Prostate gland (tissue), 2 donors: ENCODE data around the gene THUMPD1. TPM values are rescaled to one million over a fixed set of nuclear protein-coding genes. Genes with fewer than 3 reads are reported as not detected.
"Not testable (repeated sequence)": the region's sequence is repeated elsewhere in the genome, so short reads cannot be mapped to it uniquely, and the experiment has no call there.

Experiments
- DNase-seq: peaks from one replicate; pipeline ENCODE4 v3.0.0-alpha.2; 2019; ENCODE audit warnings: low spot score
- H3K27ac ChIP-seq, 2 donors: fragments of 200-600 bp; sonication (generic); 2 replicates each; pipeline ENCODE4 v1.5.1; 2017 to 2019
- H3K27me3 ChIP-seq: fragments of 200-600 bp; sonication (generic); replicated peaks from 2 replicates; pipeline ENCODE4 v1.5.1; 2019; ENCODE audit not compliant: insufficient read depth
- H3K36me3 ChIP-seq, 2 donors: fragments of 200-600 bp; sonication (generic); 1 replicate in 1 of 2; 2 replicates in 1 of 2; pipeline versions ENCODE4 v1.5.1 to v1.8.1; 2017 to 2019
- H3K4me1 ChIP-seq: fragments of 200-600 bp; sonication (generic); replicated peaks from 2 replicates; pipeline ENCODE4 v1.5.1; 2019
- H3K4me3 ChIP-seq, 2 donors: fragments of 200-600 bp; sonication (generic); 2 replicates each; pipeline ENCODE4 v1.5.1; 2017 to 2019
- H3K9me3 ChIP-seq: fragments of 200-600 bp; sonication (generic); 2 replicates; pipeline ENCODE4 v1.5.1; 2017
- CTCF ChIP-seq, 4 experiments: fragments of 200-600 bp in 2 of 4; fragments of 450-650 bp in 2 of 4; sonication (generic) in 2 of 4; IDR thresholded peaks; 1 replicate in 3 of 4; 2 replicates in 1 of 4; pipeline ENCODE4 v1.5.1; 2016 to 2019; ENCODE audit warnings: antibody characterized with exemption in 4 of 4, mild to moderate bottlenecking in 2 of 4, moderate library complexity in 2 of 4
- POLR2A ChIP-seq: fragments of 450-650 bp; IDR thresholded peaks from one replicate; pipeline ENCODE4 v1.6.1; 2016; ENCODE audit warnings: antibody characterized with exemption, mild to moderate bottlenecking
- POLR2AphosphoS5 ChIP-seq: sonication (generic); formaldehyde crosslinking; IDR thresholded peaks from one replicate; pipeline ENCODE4 v1.6.1; 2017; ENCODE audit warnings: antibody characterized with exemption
- WGBS: methylation state at CpG from one replicate; pipeline ENCODE4 v1.1.5; 2018; 5-methylcytosine and 5-hydroxymethylcytosine counted together
- intact Hi-C: fragments of 100-400 bp; cut with DNase I; formaldehyde crosslinking; loops from one replicate; pipeline ENCODE4 v1.14.2; 2022
- total RNA-seq, 2 donors: library from RNA; depleted of rRNA; stranded (reverse); fragments of >200 nt; gene quantifications; one replicate each; pipeline ENCODE4 v1.1.0, GENCODE V29; 2016

The THUMPD1 gene
- total RNA-seq, 2 donors from 2014 or later = 107 to 167 TPM

DNA sequence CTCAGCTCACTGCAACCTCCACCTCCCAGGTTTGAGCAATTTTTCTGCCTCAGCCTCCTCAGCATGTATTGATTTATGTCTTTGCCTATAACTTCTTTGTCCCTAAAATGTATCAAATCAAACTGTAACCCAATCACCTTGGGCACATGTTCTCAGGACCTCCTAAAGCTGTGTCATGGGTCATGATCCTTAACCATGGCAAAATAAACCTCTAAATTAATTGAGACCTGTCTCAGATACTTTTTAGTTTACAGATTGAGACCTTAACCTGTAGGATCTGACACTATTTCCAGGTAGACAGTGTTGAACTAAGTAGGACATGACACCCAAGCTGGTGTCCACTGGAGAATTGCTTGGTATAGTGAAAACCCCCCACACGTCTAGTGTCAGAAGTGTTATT lies 19.6 kb upstream of the THUMPD1 start:
- no peaks in the 10 kb centered on the region for H3K9me3 ChIP-seq
- no peak overlapping the region for H3K4me3 ChIP-seq
- WGBS = 78% methylated on average over 1 of the region's 1 CpG
- H3K36me3 ChIP-seq = no peaks in the 10 kb centered on the region
- intact Hi-C loops = no loop called here
- DNase-seq = no peak
- no peak for TF ChIP-seq POLR2A
- no peak for TF ChIP-seq CTCF (IDR thresholded peaks at IDR 0.05)
- no peak for TF ChIP-seq POLR2AphosphoS5
- no peaks in the 10 kb centered on the region for H3K4me1 ChIP-seq
- no peak overlapping the region for H3K27ac ChIP-seq
- no peaks in the 10 kb centered on the region for H3K27me3 ChIP-seq

- intact Hi-C loops = no loop called here
- Histone ChIP-seq H3K9me3 (no peaks in the 10 kb centered on the region), H3K4me1 (no peaks in the 10 kb centered on the region), H3K36me3 (no peaks in the 10 kb centered on the region), H3K27me3 (no peaks in the 10 kb centered on the region), H3K27ac (no peak overlapping the region), H3K4me3 (no peak overlapping the region)
- DNase-seq = no peak
- 85% methylated on average over 2 of the region's 2 CpGs for WGBS
- no peak for TF ChIP-seq CTCF (IDR thresholded peaks at IDR 0.05)
- TF ChIP-seq POLR2A = no peak
- no peak for TF ChIP-seq POLR2AphosphoS5
These were observed 18.7 kb upstream of the THUMPD1 start for GRCh38 chr16:20760346-20760745.

DNA sequence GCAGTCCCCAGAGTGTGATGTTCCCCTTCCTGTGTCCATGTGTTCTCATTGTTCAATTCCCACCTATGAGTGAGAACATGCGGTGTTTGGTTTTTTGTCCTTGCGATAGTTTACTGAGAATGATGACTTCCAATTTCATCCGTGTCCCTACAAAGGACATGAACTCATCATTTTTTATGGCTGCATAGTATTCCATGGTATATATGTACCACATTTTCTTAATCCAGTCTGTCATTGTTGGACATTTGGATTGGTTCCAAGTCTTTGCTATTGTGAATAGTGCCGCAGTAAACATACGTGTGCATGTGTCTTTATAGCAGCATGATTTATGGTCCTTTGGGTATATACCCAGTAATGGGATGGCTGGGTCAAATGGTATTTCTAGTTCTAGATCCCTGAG lies 14.2 kb upstream of the THUMPD1 start:
- not testable (repeated sequence) for H3K4me3 ChIP-seq, H3K9me3 ChIP-seq
- WGBS = 80% methylated on average over 2 of the region's 5 CpGs

DNA sequence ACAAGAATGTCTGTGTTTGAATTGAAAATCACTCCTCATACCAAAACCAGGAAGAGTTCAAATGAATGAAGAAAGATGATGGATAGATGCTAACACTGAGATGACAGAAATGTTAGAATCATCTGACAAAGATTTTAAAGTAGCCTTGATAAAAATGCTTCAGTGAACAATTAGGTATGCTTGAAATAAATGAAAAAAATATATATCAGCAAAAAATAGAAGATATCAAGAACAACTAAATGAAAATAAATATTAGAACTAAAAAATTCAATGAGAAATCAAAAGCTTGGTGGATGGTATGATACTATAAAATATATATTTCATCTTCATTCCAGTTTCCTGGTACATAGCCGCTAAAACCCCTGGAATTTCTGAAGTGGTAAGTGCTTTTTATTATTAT lies 13.6 kb upstream of the THUMPD1 start:
- no peak for TF ChIP-seq CTCF (IDR thresholded peaks at IDR 0.05)
- no peak for DNase-seq
- intact Hi-C loops = no loop called here
- H3K27ac ChIP-seq = no peak overlapping the region
- no peaks in the 10 kb centered on the region for H3K4me1 ChIP-seq
- no peaks in the 10 kb centered on the region for H3K27me3 ChIP-seq
- WGBS = 89% methylated on average over 1 of the region's 1 CpG
- H3K36me3 ChIP-seq = no peaks in the 10 kb centered on the region
- no peak overlapping the region for H3K4me3 ChIP-seq
- no peaks in the 10 kb centered on the region for H3K9me3 ChIP-seq

More for the DNA sequence above, 14.2 kb upstream of the THUMPD1 start:
- intact Hi-C loops, H3K4me1 ChIP-seq, DNase-seq, H3K36me3 ChIP-seq, H3K27me3 ChIP-seq, H3K27ac ChIP-seq: not testable (repeated sequence)

DNA sequence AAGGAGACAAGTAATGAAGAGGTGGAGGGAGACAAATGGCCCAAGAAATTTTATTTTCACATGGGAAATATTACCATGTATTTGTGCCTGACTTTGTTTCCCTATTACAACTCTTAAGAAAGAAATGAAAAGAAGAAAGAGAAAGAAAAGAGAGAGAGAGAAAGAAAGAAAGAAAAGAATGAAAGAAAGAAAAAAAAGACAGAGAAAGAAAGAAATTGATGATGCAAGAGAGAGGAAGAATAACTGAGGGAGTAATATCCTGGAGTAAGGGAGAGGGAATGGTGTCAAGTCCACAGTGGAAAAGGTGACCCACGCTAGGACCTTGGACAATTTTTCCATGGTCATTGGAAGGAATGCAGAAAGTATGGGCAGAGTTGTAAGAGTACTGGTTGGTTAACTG lies 12.1 kb upstream of the THUMPD1 start:
- no peak overlapping the region for H3K4me3 ChIP-seq
- no peak for DNase-seq
- H3K36me3 ChIP-seq = no peaks in the 10 kb centered on the region
- TF ChIP-seq CTCF (IDR thresholded peaks at IDR 0.05) (no peak), POLR2AphosphoS5 (no peak), POLR2A (no peak)
- no peaks in the 10 kb centered on the region for H3K27me3 ChIP-seq
- no peak overlapping the region for H3K27ac ChIP-seq
- no peaks in the 10 kb centered on the region for H3K9me3 ChIP-seq
- intact Hi-C loops = no loop called here
- H3K4me1 ChIP-seq = no peaks in the 10 kb centered on the region
- WGBS = 76% methylated on average over 1 of the region's 1 CpG
